ENCODE measurements around the gene COA1. TPM values are rescaled to one million over a fixed set of nuclear protein-coding genes. Genes with fewer than 3 reads are reported as not detected.

COA1 gene
- total RNA-seq, 4 donors from 2014 or later, result 35.3 to 775 (median 40.0) TPM

- H3K36me3 ChIP-seq, result peaks cover 26% of the 10 kb centered on the region
- H3K27me3 ChIP-seq, result no peaks in the 10 kb centered on the region
- 77% methylated on average over 3 of the region's 3 CpGs for whole genome bisulfite sequencing
- H3K4me3 ChIP-seq, result no peak overlapping the region
- DNase-seq (ENCODE audit: low spot score in 2 of 2), result no peak
- TF ChIP-seq EP300 (IDR thresholded peaks at IDR 0.05) (no peak), POLR2A (IDR thresholded peaks at IDR 0.05) (no peak)
- TF ChIP-seq, protein P1, sequence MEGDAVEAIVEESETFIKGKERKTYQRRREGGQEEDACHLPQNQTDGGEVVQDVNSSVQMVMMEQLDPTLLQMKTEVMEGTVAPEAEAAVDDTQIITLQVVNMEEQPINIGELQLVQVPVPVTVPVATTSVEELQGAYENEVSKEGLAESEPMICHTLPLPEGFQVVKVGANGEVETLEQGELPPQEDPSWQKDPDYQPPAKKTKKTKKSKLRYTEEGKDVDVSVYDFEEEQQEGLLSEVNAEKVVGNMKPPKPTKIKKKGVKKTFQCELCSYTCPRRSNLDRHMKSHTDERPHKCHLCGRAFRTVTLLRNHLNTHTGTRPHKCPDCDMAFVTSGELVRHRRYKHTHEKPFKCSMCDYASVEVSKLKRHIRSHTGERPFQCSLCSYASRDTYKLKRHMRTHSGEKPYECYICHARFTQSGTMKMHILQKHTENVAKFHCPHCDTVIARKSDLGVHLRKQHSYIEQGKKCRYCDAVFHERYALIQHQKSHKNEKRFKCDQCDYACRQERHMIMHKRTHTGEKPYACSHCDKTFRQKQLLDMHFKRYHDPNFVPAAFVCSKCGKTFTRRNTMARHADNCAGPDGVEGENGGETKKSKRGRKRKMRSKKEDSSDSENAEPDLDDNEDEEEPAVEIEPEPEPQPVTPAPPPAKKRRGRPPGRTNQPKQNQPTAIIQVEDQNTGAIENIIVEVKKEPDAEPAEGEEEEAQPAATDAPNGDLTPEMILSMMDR (IDR thresholded peaks at IDR 0.05), result no peak
- H3K9me3 ChIP-seq, result no peaks in the 10 kb centered on the region
- H3K27ac ChIP-seq, result peak overlapping the region; percentile 89
- H3K4me1 ChIP-seq, result peaks cover 49% of the 10 kb centered on the region
These were observed 83.6 kb downstream of the COA1 start for GRCh38 chr7:43645699-43646226.

GRCh38 chr7:43643846-43644245 is 85.5 kb downstream of the COA1 start:
- H3K4me1 ChIP-seq, result peaks cover 30% of the 10 kb centered on the region
- peaks cover 39% of the 10 kb centered on the region for H3K36me3 ChIP-seq

DNA sequence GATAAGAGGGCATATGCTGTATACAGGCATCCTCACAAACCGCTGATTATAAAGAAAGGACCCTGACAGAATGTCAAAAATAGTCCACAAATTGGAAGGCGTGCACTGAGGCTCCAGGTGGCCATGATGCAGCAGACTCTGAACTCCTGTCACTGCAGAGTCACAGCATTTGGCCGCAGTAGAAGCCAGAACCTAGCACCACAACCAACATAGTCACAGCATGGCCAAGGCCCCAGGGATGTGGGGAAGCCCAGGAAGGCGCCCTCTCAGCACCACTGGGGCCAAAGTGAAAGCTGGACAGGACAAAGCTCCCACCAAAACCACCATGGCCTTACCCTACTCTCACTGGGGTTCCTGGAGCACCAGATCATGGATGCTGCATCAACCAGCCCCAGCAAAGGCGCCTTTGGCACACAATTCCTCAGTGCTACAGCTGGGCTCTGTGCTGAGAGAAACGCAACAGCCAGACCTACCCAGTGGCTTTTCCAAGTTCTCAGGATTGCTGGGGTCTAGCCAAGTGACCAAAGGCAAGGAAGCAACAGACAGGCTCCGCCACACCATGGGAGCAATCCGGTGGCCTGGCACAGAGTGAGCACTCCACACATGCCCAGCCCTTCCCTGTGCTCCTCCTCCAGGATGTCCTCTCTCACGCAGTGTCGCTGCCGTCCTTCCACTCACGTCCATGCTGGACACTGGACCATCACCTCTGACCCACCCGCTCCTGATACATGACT is 86.3 kb downstream of the COA1 start:
- no peak overlapping the region for H3K4me3 ChIP-seq
- no peaks in the 10 kb centered on the region for H3K9me3 ChIP-seq
- H3K4me1 ChIP-seq, result peaks cover 22% of the 10 kb centered on the region
- TF ChIP-seq POLR2AphosphoS5 (IDR thresholded peaks at IDR 0.05) (no peak), POLR2A (IDR thresholded peaks at IDR 0.05) (no peak), EP300 (IDR thresholded peaks at IDR 0.05) (no peak)
- TF ChIP-seq, protein P1 (IDR thresholded peaks at IDR 0.05), result no peak
- 86% methylated on average over 13 of the region's 13 CpGs for WGBS
- no peak overlapping the region for H3K27ac ChIP-seq
- H3K36me3 ChIP-seq, result peaks cover 39% of the 10 kb centered on the region
- H3K27me3 ChIP-seq, result no peaks in the 10 kb centered on the region
- no peak for DNase-seq (ENCODE audit: low spot score in 2 of 2)

More at GRCh38 chr7:43643846-43644245, 85.5 kb downstream of the COA1 start:
- DNase-seq (ENCODE audit: low spot score in 2 of 2), result no peak
- Histone ChIP-seq H3K27ac (no peak overlapping the region), H3K9me3 (no peaks in the 10 kb centered on the region), H3K4me3 (no peak overlapping the region), H3K27me3 (no peaks in the 10 kb centered on the region)
- 84% methylated on average over 8 of the region's 8 CpGs for WGBS
- TF ChIP-seq POLR2AphosphoS5 (IDR thresholded peaks at IDR 0.05) (no peak), EP300 (IDR thresholded peaks at IDR 0.05) (no peak), POLR2A (IDR thresholded peaks at IDR 0.05) (no peak)
- TF ChIP-seq, protein P1 (IDR thresholded peaks at IDR 0.05), result no peak

- Histone ChIP-seq H3K36me3 (peaks cover 46% of the 10 kb centered on the region), H3K27me3 (no peaks in the 10 kb centered on the region), H3K9me3 (no peaks in the 10 kb centered on the region), H3K4me3 (no peak overlapping the region), H3K4me1 (peaks cover 19% of the 10 kb centered on the region), H3K27ac (peak overlapping the region; percentile 58)
- no peak for DNase-seq (ENCODE audit: low spot score in 2 of 2)
- 99% methylated on average over 3 of the region's 3 CpGs for WGBS
- no peak for TF ChIP-seq POLR2AphosphoS5 (IDR thresholded peaks at IDR 0.05)
- TF ChIP-seq, protein P1 (IDR thresholded peaks at IDR 0.05), result no peak
- no peak for TF ChIP-seq POLR2A (IDR thresholded peaks at IDR 0.05)
- TF ChIP-seq EP300 (IDR thresholded peaks at IDR 0.05), result no peak
These were observed 88.6 kb downstream of the COA1 start for GRCh38 chr7:43640679-43641078.

- peaks cover 51% of the 10 kb centered on the region for H3K36me3 ChIP-seq
- H3K4me1 ChIP-seq, result peaks cover 19% of the 10 kb centered on the region
- no peaks in the 10 kb centered on the region for H3K9me3 ChIP-seq
- H3K27ac ChIP-seq, result peak overlapping the region; percentile 58
- no peaks in the 10 kb centered on the region for H3K27me3 ChIP-seq
- 58% methylated on average over 6 of the region's 6 CpGs for WGBS
- no peak for DNase-seq (ENCODE audit: low spot score in 2 of 2)
- no peak for TF ChIP-seq POLR2A (IDR thresholded peaks at IDR 0.05)
- no peak for TF ChIP-seq EP300 (IDR thresholded peaks at IDR 0.05)
- TF ChIP-seq, protein P1 (IDR thresholded peaks at IDR 0.05), result no peak
- peak in 1 of 3 donors; percentile 33 for TF ChIP-seq POLR2AphosphoS5 (IDR thresholded peaks at IDR 0.05)
- H3K4me3 ChIP-seq, result no peak overlapping the region
These were observed 89.3 kb downstream of the COA1 start for GRCh38 chr7:43639858-43640491.
